IMR-90 (cell line): ENCODE measurements around the gene PWWP3B. TPM values are rescaled to one million over a fixed set of nuclear protein-coding genes. Genes with fewer than 3 reads are reported as not detected.
A peak's percentile ranks its signal among the peaks of the same experiment; 100 is the strongest.

ENCODE experiments used
- ATAC-seq: fragments of 200-7000 bp; cut with Tn5 transposase; 2 replicates; pipeline ENCODE4 v1.9.1; 2020; ENCODE audit warnings: low read depth, mild to moderate bottlenecking, moderate library complexity
- BruUV-seq: library from RNA; stranded (reverse); fragments of 400-500 nt; replicated peaks from 2 replicates; lab custom pipeline; 2021; lab: Mats Ljungman, UMichigan
- CTCF ChIA-PET: fragments of 300-600 bp; formaldehyde crosslinking; extraction: SDS; loops from one replicate; lab custom pipeline; 2021; ENCODE audit warnings: antibody characterized with exemption; lab: Yijun Ruan, JAX
- POLR2A ChIA-PET: fragments of 300-600 bp; sonication (Branson Sonifier 250); formaldehyde crosslinking; loops from one replicate; lab custom pipeline; 2022; ENCODE audit warnings: antibody characterized with exemption; ENCODE audit not compliant: unreplicated experiment; lab: Charles Lee
- DNase-seq: peaks from one replicate; pipeline ENCODE4 v3.0.0; 2013
- H2AFZ ChIP-seq: replicated peaks from 2 replicates; pipeline ENCODE3; 2013; ENCODE audit warnings: low read length, mild to moderate bottlenecking; ENCODE audit not compliant: poor library complexity
- H2AK5ac ChIP-seq: 2 replicates; pipeline ENCODE4 v1.6.1; 2013; ENCODE audit warnings: low read depth, low read length, inconsistent platforms
- H2AK9ac ChIP-seq: replicated peaks from 2 replicates; pipeline ENCODE3; 2013; ENCODE audit warnings: mild to moderate bottlenecking, low read depth, low read length, moderate library complexity; ENCODE audit not compliant: poor library complexity
- H2BK120ac ChIP-seq: 2 replicates; pipeline ENCODE4 v1.6.1; 2013; ENCODE audit warnings: low read depth, low read length, inconsistent platforms
- H2BK15ac ChIP-seq: 3 replicates; pipeline ENCODE4 v1.6.1; 2013; ENCODE audit warnings: low read depth, low read length, inconsistent platforms
- H2BK20ac ChIP-seq: 2 replicates; pipeline ENCODE4 v1.6.1; 2013; ENCODE audit warnings: low read depth, mild to moderate bottlenecking, inconsistent platforms, low read length, moderate library complexity
- H2BK5ac ChIP-seq: 2 replicates; pipeline ENCODE4 v1.6.1; 2013; ENCODE audit warnings: mild to moderate bottlenecking, low read depth, low read length, inconsistent platforms; ENCODE audit not compliant: poor library complexity, severe bottlenecking
- H3K14ac ChIP-seq: replicated peaks from 2 replicates; pipeline ENCODE4 v1.6.1; 2013; ENCODE audit warnings: low read depth, low read length, inconsistent platforms
- H3K18ac ChIP-seq: 2 replicates; pipeline ENCODE4 v1.6.1; 2013; ENCODE audit warnings: low read depth, low read length, control low read depth
- H3K23ac ChIP-seq: 2 replicates; pipeline ENCODE4 v1.6.1; 2013; ENCODE audit warnings: low read depth, low read length, inconsistent platforms
- H3K27ac ChIP-seq: 2 replicates; pipeline ENCODE4 v1.5.1; 2013; ENCODE audit warnings: mild to moderate bottlenecking, control low read depth, low read length; ENCODE audit not compliant: insufficient read depth
- H3K27me3 ChIP-seq: 2 replicates; pipeline ENCODE4 v1.6.1; 2013; ENCODE audit warnings: low read length; ENCODE audit not compliant: control insufficient read depth, insufficient read depth
- H3K36me3 ChIP-seq: 2 replicates; pipeline ENCODE4 v1.6.1; 2013; ENCODE audit warnings: low read length, mixed read lengths; ENCODE audit not compliant: control insufficient read depth, insufficient read depth
- H3K4ac ChIP-seq: 2 replicates; pipeline ENCODE4 v1.6.1; 2013; ENCODE audit warnings: low read depth, low read length, inconsistent platforms
- H3K4me1 ChIP-seq: 2 replicates; pipeline ENCODE4 v1.6.1; 2013; ENCODE audit warnings: low read length, mixed read lengths; ENCODE audit not compliant: control insufficient read depth, insufficient read depth
- H3K4me2 ChIP-seq: 2 replicates; pipeline ENCODE4 v1.6.1; 2013; ENCODE audit warnings: low read depth, mild to moderate bottlenecking, control low read depth, low read length, moderate library complexity
- H3K4me3 ChIP-seq: 2 replicates; pipeline ENCODE4 v1.5.1; 2013; ENCODE audit warnings: low read depth, mild to moderate bottlenecking, control low read depth, low read length, moderate library complexity; ENCODE audit not compliant: insufficient read depth
- H3K56ac ChIP-seq: 2 replicates; pipeline ENCODE4 v1.6.1; 2013; ENCODE audit warnings: low read length, inconsistent platforms; ENCODE audit not compliant: insufficient read depth; ENCODE audit errors: extremely low read depth
- H3K79me1 ChIP-seq, 2 experiments: 2 replicates each; pipeline ENCODE4 v1.6.1; 2013; ENCODE audit warnings: low read length in 2 of 2, inconsistent platforms in 1 of 2, low read depth in 1 of 2
- H3K9ac ChIP-seq: 2 replicates; pipeline ENCODE4 v1.6.1; 2013; ENCODE audit warnings: low read depth, low read length, control low read depth
- H3K9me1 ChIP-seq: 2 replicates; pipeline ENCODE4 v1.6.1; 2013; ENCODE audit warnings: low read length, inconsistent platforms; ENCODE audit not compliant: insufficient read depth
- H3K9me3 ChIP-seq: 2 replicates; pipeline ENCODE4 v1.6.1; 2013; ENCODE audit warnings: low read length; ENCODE audit not compliant: control insufficient read depth, insufficient read depth
- H4K20me1 ChIP-seq: 2 replicates; pipeline ENCODE4 v1.6.1; 2013; ENCODE audit warnings: low read length, inconsistent platforms; ENCODE audit not compliant: insufficient read depth
- H4K5ac ChIP-seq: 2 replicates; pipeline ENCODE4 v1.6.1; 2013; ENCODE audit warnings: mild to moderate bottlenecking, low read depth, low read length, control low read depth
- H4K8ac ChIP-seq, 2 experiments: 2 replicates each; pipeline ENCODE4 v1.6.1; 2013; ENCODE audit warnings: low read depth in 2 of 2, low read length in 2 of 2, control low read depth in 1 of 2, inconsistent platforms in 1 of 2
- H4K91ac ChIP-seq: 2 replicates; pipeline ENCODE4 v1.6.1; 2013; ENCODE audit warnings: low read depth, low read length, inconsistent platforms; ENCODE audit not compliant: insufficient read depth
- CTCF ChIP-seq: conservative IDR thresholded peaks from 2 replicates; pipeline ENCODE4 v1.5.1; 2012; ENCODE audit warnings: mild to moderate bottlenecking, low read depth, low read length, improper control_type of control experiment
- RCOR1 ChIP-seq: IDR thresholded peaks from 2 replicates; pipeline ENCODE4 v1.6.1; 2012; ENCODE audit warnings: mild to moderate bottlenecking, low read length, improper control_type of control experiment; ENCODE audit not compliant: insufficient replicate concordance
- WGBS, 2 experiments: methylation state at CpG; one replicate each; pipeline versions ENCODE4 v1.1.5 to v1.1.7; 2013; ENCODE audit warnings: missing lambda C conversion rate in 2 of 2; ENCODE audit not compliant: insufficient read length in 1 of 2; ENCODE audit errors: extremely low coverage in 2 of 2; 5-methylcytosine and 5-hydroxymethylcytosine counted together
- dilution Hi-C: fragments of 300-500 bp; cut with HindIII; formaldehyde crosslinking; loops from one replicate; pipeline ENCODE4 v1.14.3; 2018; ENCODE audit warnings: low sequenced_read_pairs; ENCODE audit not compliant: unreplicated experiment
- in situ Hi-C: fragments of 300-500 bp; cut with MboI; formaldehyde crosslinking; loops from 3 replicates; pipeline ENCODE4 v1.14.3; 2019; ENCODE audit warnings: low sequenced_read_pairs, inconsistent platforms, mixed read lengths
- intact Hi-C: fragments of 100-400 bp; cut with micrococcal nuclease; formaldehyde crosslinking; loops from 2 replicates; pipeline ENCODE4 v1.10.0; 2022
- polyA plus RNA-seq, 3 experiments: library from polyadenylated mRNA; depleted of rRNA; stranded (reverse); fragments of >200 nt; gene quantifications; 2 replicates each; pipeline ENCODE4 v1.2.3, GENCODE V29; 2012; ENCODE audit warnings: low replicate concordance in 1 of 3
- total RNA-seq: library from RNA; depleted of rRNA; stranded (reverse); fragments of >200 nt; gene quantifications from 2 replicates; pipeline ENCODE4 v1.2.3, GENCODE V29; 2012

Gene PWWP3B
- total and polyA plus RNA-seq, 2 of the 4 experiments (the other 2 are of a cell fraction), result not detected

GRCh38 chrX:106170318-106170717 lies 2.2 kb downstream of the PWWP3B start:
- H3K9ac ChIP-seq, result no peak overlapping the region
- TF ChIP-seq CTCF, result peak; percentile 28; the same call in 1 of the 2 replicates
- TF ChIP-seq RCOR1, result no peak
- H2BK5ac ChIP-seq, result no peak overlapping the region
- no peak overlapping the region for H3K23ac ChIP-seq
- H3K9me1 ChIP-seq, result no peaks in the 10 kb centered on the region
- H2BK120ac ChIP-seq, result no peak overlapping the region
- no peak overlapping the region for H3K56ac ChIP-seq
- no peaks in the 10 kb centered on the region for H3K79me1 ChIP-seq
- no peak overlapping the region for H3K4ac ChIP-seq
- H2AK5ac ChIP-seq, result no peak overlapping the region
- no TSS peak for BruUV-seq
- WGBS, 2 experiments, result no CpG with 5 or more reads among the region's 1 CpG
- ChIA-PET CTCF (interaction anchor here (0.6 kb wide), 1 partner anchor 27 kb away, joined by 3 read pairs; no protein-coding TSS in a partner anchor), POLR2A (no interaction called here)
- dilution Hi-C loops, result no loop called here
- intact Hi-C loops, result no loop called here
- H3K27ac ChIP-seq, result no peak overlapping the region
- no peak overlapping the region for H2AK9ac ChIP-seq
- H3K18ac ChIP-seq, result no peak overlapping the region
- H4K91ac ChIP-seq, result no peak overlapping the region
- no peak overlapping the region for H2BK20ac ChIP-seq
- peaks cover 3% of the 10 kb centered on the region; the same call in 1 of the 2 replicates for H3K27me3 ChIP-seq
- H4K8ac ChIP-seq, result no peak overlapping the region
- ATAC-seq (no peak), DNase-seq (no peak)
- no peaks in the 10 kb centered on the region for H4K20me1 ChIP-seq
- H3K4me3 ChIP-seq, result no peak overlapping the region
- no peaks in the 10 kb centered on the region for H3K9me3 ChIP-seq
- H2AFZ ChIP-seq, result no peak overlapping the region
- H3K4me2 ChIP-seq, result no peak overlapping the region
- no peaks in the 10 kb centered on the region for H3K36me3 ChIP-seq
- no peaks in the 10 kb centered on the region for H3K4me1 ChIP-seq
- H3K14ac ChIP-seq, result no peak overlapping the region
- H2BK15ac ChIP-seq, result no peak overlapping the region
- no peak overlapping the region for H4K5ac ChIP-seq
- in situ Hi-C loops, result no loop called here
